HG02642 (cell line): ENCODE results near the gene TPGS1.

Experiments used
- ATAC-seq: cut with Tn5 transposase; IDR thresholded peaks from one replicate; pipeline ENCODE4 v1.9.1; 2021; ENCODE audit warnings: mild to moderate bottlenecking; ENCODE audit not compliant: unreplicated experiment, poor library complexity

TPGS1 gene

GRCh38 chr19:507286-508203 is at the start of gene TPGS1:
Gene TPGS1, plus strand, starts transcription at chr19:507497. Its CDS starts 10 bp downstream, at chr19:507507.
- peak; percentile 58 for ATAC-seq

GRCh38 chr19:457636-458035 is 49.7 kb upstream of the TPGS1 start:
- ATAC-seq = no peak

GRCh38 chr19:458091-459042 is 48.9 kb upstream of the TPGS1 start:
- ATAC-seq = no peak

GRCh38 chr19:459724-460511 is 47.4 kb upstream of the TPGS1 start:
- no peak for ATAC-seq

- ATAC-seq = no peak
Observed at GRCh38 chr19:460877-461720, 46.2 kb upstream of the TPGS1 start, which contains the start of gene SHC2. Gene SHC2, minus strand, starts transcription at chr19:461033. Its CDS starts 37 bp downstream, at chr19:460996.

GRCh38 chr19:461721-462551 is 45.4 kb upstream of the TPGS1 start:
- no peak for ATAC-seq

- no peak for ATAC-seq
Observed at GRCh38 chr19:463483-464207, 43.7 kb upstream of the TPGS1 start.

GRCh38 chr19:464208-464545 is 43.1 kb upstream of the TPGS1 start:
- ATAC-seq = no peak

DNA sequence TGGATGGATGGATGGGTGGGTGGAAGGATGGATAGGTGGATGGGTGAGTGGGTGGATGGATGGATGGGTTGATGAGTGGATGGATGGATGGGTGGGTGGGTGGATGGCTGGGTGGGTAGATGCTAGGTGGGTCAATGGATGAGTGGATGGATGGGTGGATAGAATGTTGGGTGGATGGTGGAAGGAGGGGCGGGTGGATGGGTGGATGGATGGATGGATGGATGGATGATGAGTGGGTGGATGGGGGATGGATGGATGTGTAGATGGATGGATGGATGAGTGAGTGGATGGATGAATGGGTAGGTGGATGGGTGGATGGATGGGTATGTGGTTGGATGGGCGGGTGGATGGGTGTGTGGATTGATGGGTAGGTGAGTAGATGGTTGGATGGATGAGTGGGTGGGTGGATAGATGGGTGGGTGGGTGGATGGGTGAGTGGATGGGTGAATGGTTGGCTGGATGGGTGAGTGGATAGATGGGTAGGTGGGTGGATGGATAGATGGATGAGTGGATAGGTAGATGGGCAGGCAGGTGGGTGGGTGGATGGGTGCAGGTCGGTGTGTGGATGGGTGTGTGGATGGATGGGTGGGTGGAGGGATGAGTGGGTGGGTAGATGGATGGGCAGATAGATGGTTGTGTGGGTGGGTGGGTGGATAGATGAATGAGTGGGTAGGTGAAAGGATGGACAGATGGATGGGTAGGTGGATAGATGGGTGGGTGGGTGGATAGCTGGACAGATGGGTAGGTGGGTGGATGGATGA is 42.1 kb upstream of the TPGS1 start:
- ATAC-seq = no peak

DNA sequence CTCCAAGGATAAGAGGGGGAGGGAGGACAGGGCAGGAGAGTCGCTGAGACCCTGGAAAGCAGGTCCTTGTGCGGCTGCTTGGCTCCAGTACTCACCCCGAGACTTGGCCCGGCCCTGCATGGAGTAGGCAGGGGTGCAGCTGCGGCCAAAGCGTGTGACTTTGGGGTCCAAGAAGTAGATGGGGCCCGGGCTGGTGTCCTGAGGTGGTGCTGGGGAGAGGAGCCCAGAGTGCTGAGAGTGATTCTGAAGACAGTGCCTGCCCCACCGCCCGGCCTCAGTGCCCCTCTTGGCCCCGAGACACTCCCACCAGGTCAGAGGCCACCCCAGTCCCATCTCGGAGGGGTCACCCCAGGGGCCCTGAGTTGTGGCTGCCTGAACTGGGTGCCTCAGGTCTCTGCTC is 39.7 kb upstream of the TPGS1 start:
- ATAC-seq = no peak

GRCh38 chr19:468587-469256 is 38.6 kb upstream of the TPGS1 start:
- no peak for ATAC-seq

DNA sequence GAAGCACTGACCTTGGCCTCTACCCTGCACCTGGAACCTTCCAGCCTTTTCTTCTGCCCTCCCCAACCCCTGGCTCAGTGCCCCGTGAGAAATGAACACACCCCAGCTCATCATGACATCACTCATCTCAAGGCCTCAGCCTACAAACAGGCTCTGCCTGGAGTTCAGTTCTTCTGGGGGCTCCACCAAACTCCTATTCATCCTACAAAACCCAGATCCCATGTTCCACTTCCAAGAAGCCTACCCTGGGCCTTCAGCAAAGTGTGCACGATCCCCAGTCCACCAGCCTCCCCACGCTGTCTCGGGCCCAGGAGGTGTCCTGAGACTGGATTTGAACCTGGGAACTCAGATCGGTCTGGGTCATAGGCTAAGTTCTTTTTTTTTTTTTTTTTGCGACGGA is 37.5 kb upstream of the TPGS1 start:
- no peak for ATAC-seq

DNA sequence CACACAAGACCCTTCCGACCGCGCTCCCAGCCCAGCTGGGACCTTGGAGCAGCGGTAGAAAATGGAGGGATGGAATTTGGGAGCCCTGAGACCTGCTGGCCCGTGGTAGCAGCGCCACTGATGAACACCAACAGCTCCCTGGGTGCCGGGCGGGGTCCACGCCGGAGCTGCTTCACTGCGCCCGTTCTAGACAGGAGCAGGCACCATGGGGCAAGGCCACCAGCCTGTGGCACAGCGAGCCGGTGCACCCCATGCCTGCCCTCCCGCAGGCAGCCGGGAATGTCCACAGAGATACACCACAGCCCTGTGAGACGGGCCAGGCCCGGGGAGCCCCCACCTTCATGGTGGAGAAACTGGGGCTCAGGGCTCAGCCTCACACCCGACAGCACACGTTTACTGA is 36.6 kb upstream of the TPGS1 start:
- no peak for ATAC-seq

- ATAC-seq = no peak
Observed at GRCh38 chr19:472005-472858, 35.1 kb upstream of the TPGS1 start.

DNA sequence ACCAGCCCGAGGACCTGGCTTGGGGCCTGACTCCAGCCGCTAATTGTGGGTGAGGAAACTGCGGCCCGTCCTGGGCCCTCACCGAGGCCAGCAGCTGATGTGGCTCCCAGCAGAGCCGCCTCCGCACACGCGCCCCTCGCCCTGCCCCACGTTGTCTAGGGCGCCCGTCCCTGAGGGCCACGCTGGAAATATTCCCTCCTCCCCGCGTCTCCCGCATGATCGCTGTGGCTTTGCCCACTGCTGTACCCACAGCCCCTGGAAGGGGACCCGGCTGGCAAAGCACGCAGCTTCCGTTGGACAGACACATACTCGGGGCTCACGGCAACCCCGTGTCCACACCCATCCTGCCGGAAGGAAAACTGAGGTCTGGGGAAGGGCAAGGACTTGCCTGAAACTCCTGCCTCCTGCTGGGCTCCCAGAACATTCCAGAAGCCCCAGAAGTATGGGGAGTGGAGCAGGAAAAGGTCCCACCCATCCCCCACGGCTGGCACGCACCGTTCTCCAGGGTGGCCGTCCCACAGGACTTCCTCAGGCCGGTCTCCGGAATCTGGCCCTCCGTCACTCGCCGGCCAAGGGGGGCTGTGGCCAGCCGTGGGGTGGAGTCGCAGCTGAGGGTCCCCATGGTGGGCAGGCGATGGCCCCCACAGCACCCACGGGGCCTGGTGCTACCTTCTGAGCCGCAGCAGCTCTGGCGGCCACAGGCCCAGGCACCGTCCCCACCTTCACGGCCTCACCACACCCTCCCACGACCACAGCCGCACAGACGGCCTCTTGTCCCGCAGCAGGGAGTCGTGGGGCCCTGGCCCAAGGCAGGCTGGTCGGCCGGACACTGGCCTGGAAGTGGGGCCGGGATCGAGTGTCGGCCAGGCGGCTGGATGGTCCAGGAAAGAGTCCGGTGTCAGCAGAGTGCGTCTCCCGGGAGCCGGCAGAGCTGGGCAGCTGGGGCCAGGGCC is 32.9 kb upstream of the TPGS1 start:
- no peak for ATAC-seq
